AG08395 (cell line): Measurements from ENCODE around the gene CFAP92.
A peak's percentile ranks its signal among the peaks of the same experiment; 100 is the strongest.

Experiments
- DNase-seq: peaks from one replicate; pipeline ENCODE4 v3.0.0; 2012; ENCODE audit warnings: mixed read lengths, low spot score

CFAP92 gene

GRCh38 chr3:128993461-128994172, at the start of gene CFAP92:
CFAP92 (minus strand) TSS chr3:128994076; CDS start chr3:128993304, 772 bp downstream.
- DNase-seq, result peak; percentile 91

GRCh38 chr3:129040579-129041300, 46.9 kb upstream of the CFAP92 start:
- DNase-seq, result no peak

- no peak for DNase-seq
These were observed 46.1 kb upstream of the CFAP92 start for GRCh38 chr3:129040039-129040336.

GRCh38 chr3:129039271-129040038, 45.6 kb upstream of the CFAP92 start:
- no peak for DNase-seq

- no peak for DNase-seq
These were observed 44.4 kb upstream of the CFAP92 start for GRCh38 chr3:129038121-129038855.

GRCh38 chr3:129037093-129037419, 43.2 kb upstream of the CFAP92 start:
- DNase-seq, result no peak

- DNase-seq, result no peak
These were observed 42.6 kb upstream of the CFAP92 start for GRCh38 chr3:129036222-129037092.

- DNase-seq, result no peak
These were observed 41.7 kb upstream of the CFAP92 start for GRCh38 chr3:129035360-129036221.

GRCh38 chr3:129034642-129035041, 40.8 kb upstream of the CFAP92 start:
- peak; percentile 40 for DNase-seq

- DNase-seq, result no peak
These were observed 39.9 kb upstream of the CFAP92 start for GRCh38 chr3:129033633-129034321.

- DNase-seq, result no peak
These were observed 39.3 kb upstream of the CFAP92 start for GRCh38 chr3:129033151-129033550.

- DNase-seq, result no peak
These were observed 38.8 kb upstream of the CFAP92 start for GRCh38 chr3:129032716-129033115.

GRCh38 chr3:129031476-129032215, 37.8 kb upstream of the CFAP92 start:
- no peak for DNase-seq

GRCh38 chr3:129030611-129031010, 36.7 kb upstream of the CFAP92 start:
- DNase-seq, result no peak

GRCh38 chr3:129028866-129029265, 35.0 kb upstream of the CFAP92 start:
- DNase-seq, result no peak

- no peak for DNase-seq
These were observed 33.6 kb upstream of the CFAP92 start for GRCh38 chr3:129027544-129027880.

GRCh38 chr3:129026728-129027543, 33.1 kb upstream of the CFAP92 start:
- DNase-seq, result peak; percentile 83

GRCh38 chr3:129025691-129026435, 32.0 kb upstream of the CFAP92 start:
- DNase-seq, result peak; percentile 63
